Left lobe of liver (tissue), 2 donors: Measurements from ENCODE around the gene TAOK1. TPM values are rescaled to one million over a fixed set of nuclear protein-coding genes. Genes with fewer than 3 reads are reported as not detected.

Experiments
- ATAC-seq: fragments of 200-7000 bp; cut with Tn5 transposase; one replicate; pipeline ENCODE4 v1.9.1; 2020; ENCODE audit warnings: mild to moderate bottlenecking, moderate library complexity
- DNase-seq: peaks from one replicate; pipeline ENCODE4 v3.0.0-alpha.2; 2020; ENCODE audit warnings: low spot score
- total RNA-seq: library from RNA; stranded (reverse); gene quantifications from one replicate; pipeline ENCODE4 v1.2.1, GENCODE V29; 2021
- donor health status: DM: no; HTN: no; CAD: no; lungs with moderate emphysema.
- donor health status: DM: no; HTN: yes; CAD: no.

TAOK1 gene
- total RNA-seq, 1 donor from 2014 or later = 20.9 TPM

DNA sequence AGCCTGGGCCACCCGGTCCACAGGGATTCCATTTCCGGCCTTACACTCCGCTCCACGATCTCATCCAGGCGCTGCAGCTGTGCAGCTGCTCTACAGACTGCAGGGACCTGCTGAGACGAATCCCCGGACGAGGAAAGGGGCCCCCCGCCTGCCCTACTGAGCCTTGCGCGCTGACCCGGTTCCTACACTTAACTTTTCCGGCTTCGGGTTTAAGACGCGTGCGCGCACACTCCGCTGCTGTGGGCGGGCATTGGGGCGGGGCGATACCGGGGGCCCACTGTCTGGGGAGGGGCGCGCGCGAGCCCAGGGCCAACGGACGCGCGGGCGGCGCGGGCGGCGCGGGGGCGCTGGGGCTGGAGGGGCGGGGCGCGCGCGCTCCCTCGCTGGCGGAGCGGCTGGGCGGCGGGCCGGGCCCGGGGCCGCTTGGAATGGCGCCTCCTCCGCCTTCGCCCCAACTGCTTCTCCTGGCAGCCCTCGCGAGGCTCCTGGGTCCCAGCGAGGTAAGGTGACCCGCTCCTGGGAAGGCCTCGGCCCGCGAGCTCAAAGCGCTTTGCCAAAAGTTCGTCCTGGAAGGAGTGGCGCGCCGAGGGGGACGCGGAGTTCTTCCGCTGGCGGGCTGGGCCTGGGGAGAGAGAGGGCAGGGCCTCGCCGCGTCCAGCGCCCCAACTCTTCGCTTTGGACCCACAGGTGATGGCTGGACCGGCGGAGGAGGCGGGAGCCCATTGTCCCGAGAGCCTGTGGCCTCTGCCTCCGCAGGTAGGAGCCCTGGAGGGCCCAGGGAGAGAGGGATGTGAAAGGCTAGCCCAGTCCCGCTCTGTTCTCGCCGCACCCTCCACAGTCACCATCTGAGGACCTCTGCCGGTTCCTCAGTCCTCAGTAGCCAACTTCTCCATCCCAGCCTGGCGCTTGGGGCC lies 178.4 kb downstream of the TAOK1 start, which contains the start of gene TP53I13:
TSS of gene TP53I13 (plus strand) at position 371 of the 914 bp plus-strand sequence. CDS start at position 429, 58 bp downstream.
- DNase-seq = peak; percentile 91
- peak; percentile 52 for ATAC-seq

GRCh38 chr17:29569245-29569950 lies 179.2 kb downstream of the TAOK1 start:
- ATAC-seq (no peak), DNase-seq (no peak)

GRCh38 chr17:29570521-29570920 lies 180.4 kb downstream of the TAOK1 start:
- peak; percentile 41 for DNase-seq

DNA sequence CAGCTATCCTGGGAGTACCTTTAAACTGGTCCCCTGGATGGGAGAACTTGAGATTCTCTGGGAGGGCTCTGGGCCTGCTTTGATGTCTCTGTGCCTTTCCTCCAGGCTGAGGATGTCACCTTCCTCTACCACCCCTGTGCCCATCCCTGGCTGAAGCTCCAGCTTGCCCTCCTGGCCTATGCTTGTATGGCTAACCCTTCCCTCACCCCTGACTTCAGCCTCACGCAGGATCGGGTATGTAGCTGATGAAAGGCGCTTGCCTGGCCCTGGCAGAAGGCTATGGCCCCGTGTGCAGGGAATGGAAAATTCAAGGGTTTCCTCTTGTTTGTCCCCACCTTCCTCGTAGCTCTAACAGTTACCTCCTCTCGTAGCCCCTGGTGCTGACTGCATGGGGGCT lies 181.3 kb downstream of the TAOK1 start:
- ATAC-seq (no peak), DNase-seq (no peak)

More at GRCh38 chr17:29570521-29570920, 180.4 kb downstream of the TAOK1 start:
- ATAC-seq = no peak

GRCh38 chr17:29571883-29572681 lies 181.9 kb downstream of the TAOK1 start:
- peak; percentile 52 for DNase-seq
- peak; percentile 35 for ATAC-seq

GRCh38 chr17:29572691-29573557 lies 182.8 kb downstream of the TAOK1 start:
- DNase-seq (peak; percentile 77), ATAC-seq (peak; percentile 61)

DNA sequence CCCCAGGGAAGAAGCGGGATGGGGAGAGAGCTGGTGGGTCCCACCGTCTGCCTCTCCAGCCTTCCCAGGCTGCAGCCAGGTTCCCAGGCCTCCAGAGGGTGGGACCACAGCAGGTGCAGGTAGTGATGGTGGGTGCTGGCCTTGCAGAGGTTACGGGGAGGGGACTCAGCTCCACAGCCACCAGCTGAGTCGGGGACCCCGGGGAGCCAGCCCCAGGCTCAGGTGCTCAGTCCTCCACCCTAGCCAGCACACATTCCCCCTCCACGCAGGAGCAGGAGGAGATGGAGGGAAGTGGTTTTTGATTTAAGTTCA lies 183.4 kb downstream of the TAOK1 start:
- no peak for ATAC-seq
- DNase-seq = no peak

DNA sequence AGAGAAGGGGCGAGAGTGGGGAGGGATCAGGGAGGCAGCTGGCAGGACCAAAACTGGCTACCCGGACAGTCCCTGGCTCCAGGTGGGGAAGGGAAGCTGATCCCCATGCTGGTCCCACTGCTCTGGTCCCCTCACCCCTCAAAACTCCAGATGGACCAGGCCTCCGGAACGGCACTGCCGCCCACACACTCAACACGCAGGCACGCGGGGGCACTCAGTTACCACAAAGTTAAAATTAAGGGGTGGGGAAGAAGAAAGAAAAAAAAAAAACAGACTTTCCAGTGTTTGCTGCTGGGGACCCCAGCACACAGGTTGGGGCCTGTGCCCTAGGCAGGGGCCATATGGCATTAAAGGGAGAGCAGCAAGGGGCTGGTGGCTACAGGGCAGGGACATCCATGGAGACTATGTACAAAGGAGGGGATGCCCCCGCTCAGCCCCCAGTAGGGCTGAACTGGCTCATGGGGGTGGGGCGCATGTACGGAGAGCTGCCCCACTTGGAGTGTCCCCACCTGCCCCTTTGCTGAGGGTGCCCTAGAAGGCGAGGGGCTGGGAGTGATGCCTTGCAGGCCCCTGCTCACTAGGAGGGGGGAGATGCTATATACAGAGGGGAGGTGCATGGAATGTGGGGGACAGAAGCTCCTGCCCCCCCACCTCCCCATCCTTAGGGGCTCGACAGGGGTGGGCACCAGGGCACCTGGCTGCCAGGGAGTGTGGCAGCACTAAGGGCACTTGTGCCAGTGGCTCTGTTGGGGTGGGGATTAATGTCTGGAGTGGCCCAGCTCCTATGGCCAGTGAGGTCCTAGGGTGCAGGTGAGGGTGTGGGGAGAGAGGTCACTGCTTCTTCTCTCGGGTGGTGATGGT lies 183.9 kb downstream of the TAOK1 start:
- DNase-seq (no peak), ATAC-seq (no peak)

- DNase-seq (peak; percentile 92), ATAC-seq (peak; percentile 78)
These were observed 184.8 kb downstream of the TAOK1 start for GRCh38 chr17:29574732-29575510.

GRCh38 chr17:29575511-29576213 lies 185.5 kb downstream of the TAOK1 start:
- DNase-seq (no peak), ATAC-seq (no peak)

DNA sequence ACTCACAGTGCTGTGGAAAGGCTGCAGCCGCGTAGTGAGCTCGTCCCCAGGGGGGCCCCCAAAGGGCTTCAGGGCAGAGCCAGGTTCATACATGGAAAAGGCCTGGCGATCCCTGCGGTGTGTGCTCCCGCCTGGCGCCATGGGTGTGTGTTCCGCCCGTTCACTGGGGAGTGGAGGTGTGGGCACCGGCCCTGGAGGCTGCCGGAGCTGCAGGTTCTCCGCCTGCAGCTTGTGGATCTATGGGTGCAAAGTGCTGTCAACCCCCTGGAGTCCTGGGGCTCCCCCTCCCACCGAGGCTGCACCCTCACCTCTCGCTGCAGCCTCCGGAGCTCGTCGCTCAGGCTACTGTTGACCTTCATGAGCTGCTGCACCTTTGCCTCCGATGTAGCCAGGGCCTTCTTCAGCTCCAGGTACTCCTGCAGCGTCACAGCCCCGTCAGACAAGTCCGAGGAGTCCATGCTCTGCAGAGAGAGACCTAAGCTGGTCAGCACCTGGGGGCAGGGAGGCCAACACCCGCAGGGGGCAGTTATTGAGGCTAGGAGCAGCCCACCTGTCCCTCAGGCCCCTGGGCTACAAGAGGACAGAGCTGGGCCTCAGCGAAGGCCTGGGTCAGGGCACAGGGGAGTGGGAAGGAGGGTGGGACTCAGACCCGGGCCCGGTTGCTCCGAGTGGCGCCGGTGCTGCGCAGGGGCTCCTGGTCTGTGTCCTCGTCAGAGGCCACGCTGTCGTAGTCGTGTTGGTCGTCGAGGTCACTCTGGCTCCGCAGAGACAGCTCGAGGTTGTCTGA lies 186.2 kb downstream of the TAOK1 start:
- DNase-seq (no peak), ATAC-seq (no peak)

DNA sequence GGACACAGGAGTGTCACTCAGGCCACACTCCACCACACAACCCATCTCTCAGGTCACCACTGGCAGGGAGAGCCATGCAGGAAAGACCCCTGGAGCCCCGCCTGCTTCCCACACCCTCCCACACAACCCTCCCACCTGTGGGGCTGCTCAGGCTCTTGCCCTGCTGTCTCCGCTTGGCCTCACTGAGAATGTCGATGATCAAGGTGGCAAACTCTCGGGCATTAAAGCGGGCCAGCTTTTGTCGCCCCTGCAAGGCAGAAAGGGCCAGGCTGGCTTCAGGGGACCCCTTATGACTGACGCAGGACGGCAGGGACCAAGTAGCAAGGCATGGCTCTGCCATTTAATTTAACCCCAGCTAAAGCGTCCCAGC lies 186.8 kb downstream of the TAOK1 start:
- ATAC-seq (no peak), DNase-seq (no peak)

DNA sequence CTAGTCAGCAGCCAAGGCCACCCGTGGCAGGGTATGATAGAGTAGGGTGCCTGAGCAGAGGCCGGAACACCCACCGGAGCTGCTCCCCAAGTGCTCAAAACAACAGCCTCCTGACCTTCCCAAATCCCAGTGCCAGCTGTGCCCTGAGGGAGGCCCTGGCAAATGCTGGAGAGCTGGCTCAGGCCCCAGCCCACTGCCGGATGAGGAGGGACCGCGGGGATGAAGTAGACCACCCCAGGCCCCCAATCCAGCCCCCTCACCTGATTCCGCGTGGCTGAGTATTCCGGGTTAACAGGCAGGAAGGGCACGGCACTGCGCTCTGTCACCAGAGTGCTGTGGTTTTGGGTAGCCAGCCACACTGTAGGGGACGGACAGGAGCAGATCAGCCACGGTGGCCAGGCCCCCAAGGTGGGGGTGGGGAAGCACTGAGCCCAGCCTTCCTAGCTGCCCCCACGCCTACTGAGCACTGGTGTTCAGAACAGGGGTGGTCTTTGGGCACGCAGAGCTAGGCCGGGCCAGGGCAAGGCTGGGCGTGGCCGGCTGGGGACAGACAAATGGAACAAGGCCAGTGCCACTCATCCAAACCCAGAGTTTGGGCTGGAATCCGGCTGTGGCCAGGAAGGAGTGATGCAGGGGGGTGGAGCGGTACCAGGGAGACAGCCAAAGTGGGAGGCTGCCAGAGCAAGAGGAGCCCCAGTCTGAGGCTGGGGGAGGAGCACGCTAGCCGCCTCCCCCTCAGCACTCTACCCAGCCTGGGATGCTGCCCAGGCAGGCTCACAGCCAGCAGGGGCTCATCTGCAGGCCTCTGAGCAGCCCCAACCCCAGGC lies 187.4 kb downstream of the TAOK1 start:
- no peak for ATAC-seq
- no peak for DNase-seq

- ATAC-seq (no peak), DNase-seq (no peak)
These were observed 188.7 kb downstream of the TAOK1 start for GRCh38 chr17:29578626-29579485.
